Duodenal mucosa (tissue), 2 donors: Measurements from ENCODE around the gene USP49.
"Not testable (repeated sequence)": the region's sequence is repeated elsewhere in the genome, so short reads cannot be mapped to it uniquely, and the experiment has no call there.

Experiments used
- H3K27ac ChIP-seq: one replicate; pipeline ENCODE4 v1.7.0; 2013; ENCODE audit warnings: low read depth, low read length
- H3K27me3 ChIP-seq, 2 donors: one replicate each; pipeline ENCODE4 v1.7.0; 2013; ENCODE audit warnings: low read length in 2 of 2, control low read depth in 1 of 2; ENCODE audit not compliant: insufficient read depth in 2 of 2, control insufficient read depth in 1 of 2
- H3K36me3 ChIP-seq, 2 donors: one replicate each; pipeline ENCODE4 v1.7.0; 2013; ENCODE audit warnings: low read length in 2 of 2, control low read depth in 1 of 2; ENCODE audit not compliant: insufficient read depth in 2 of 2, control insufficient read depth in 1 of 2
- H3K4me1 ChIP-seq, 2 donors: one replicate each; pipeline ENCODE4 v1.7.0; 2013; ENCODE audit warnings: low read length in 2 of 2, control low read depth in 1 of 2; ENCODE audit not compliant: insufficient read depth in 2 of 2, control insufficient read depth in 1 of 2
- H3K4me3 ChIP-seq, 2 donors: one replicate each; pipeline ENCODE4 v1.7.0; 2013; ENCODE audit warnings: low read length in 2 of 2, low read depth in 1 of 2
- H3K9ac ChIP-seq, 2 donors: one replicate each; pipeline ENCODE4 v1.7.0; 2013; ENCODE audit warnings: low read length in 2 of 2, low read depth in 1 of 2
- H3K9me3 ChIP-seq, 2 donors: one replicate each; pipeline ENCODE4 v1.7.0; 2013; ENCODE audit warnings: low read length in 2 of 2, control low read depth in 1 of 2; ENCODE audit not compliant: control insufficient read depth in 1 of 2

The USP49 gene

GRCh38 chr6:41774841-41775240, 120.3 kb downstream of the USP49 start:
- peaks cover 25 to 40% of the 10 kb centered on the region in 2 donors for H3K36me3 ChIP-seq
- H3K27me3 ChIP-seq, result no peaks in the 10 kb centered on the region
- peaks cover 10 to 12% of the 10 kb centered on the region in 2 donors for H3K4me1 ChIP-seq
- H3K4me3 ChIP-seq, result no peak overlapping the region
- H3K27ac ChIP-seq, result no peak overlapping the region
- no peak overlapping the region for H3K9ac ChIP-seq
- H3K9me3 ChIP-seq, result no peaks in the 10 kb centered on the region

- Histone ChIP-seq H3K27me3 (no peaks in the 10 kb centered on the region), H3K36me3 (peaks cover 19 to 40% of the 10 kb centered on the region in 2 donors), H3K27ac (no peak overlapping the region), H3K9ac (no peak overlapping the region), H3K4me1 (peaks cover 4 to 10% of the 10 kb centered on the region in 2 donors), H3K4me3 (no peak overlapping the region), H3K9me3 (no peaks in the 10 kb centered on the region)
These were observed 123.9 kb downstream of the USP49 start for GRCh38 chr6:41771058-41771983.

GRCh38 chr6:41770381-41771057, 124.7 kb downstream of the USP49 start:
- no peak overlapping the region for H3K27ac ChIP-seq
- H3K36me3 ChIP-seq, result peaks cover 17 to 40% of the 10 kb centered on the region in 2 donors
- no peaks in the 10 kb centered on the region for H3K27me3 ChIP-seq
- H3K4me3 ChIP-seq, result no peak overlapping the region
- H3K9me3 ChIP-seq, result no peaks in the 10 kb centered on the region
- peaks cover 4 to 6% of the 10 kb centered on the region in 2 donors for H3K4me1 ChIP-seq
- no peak overlapping the region for H3K9ac ChIP-seq

DNA sequence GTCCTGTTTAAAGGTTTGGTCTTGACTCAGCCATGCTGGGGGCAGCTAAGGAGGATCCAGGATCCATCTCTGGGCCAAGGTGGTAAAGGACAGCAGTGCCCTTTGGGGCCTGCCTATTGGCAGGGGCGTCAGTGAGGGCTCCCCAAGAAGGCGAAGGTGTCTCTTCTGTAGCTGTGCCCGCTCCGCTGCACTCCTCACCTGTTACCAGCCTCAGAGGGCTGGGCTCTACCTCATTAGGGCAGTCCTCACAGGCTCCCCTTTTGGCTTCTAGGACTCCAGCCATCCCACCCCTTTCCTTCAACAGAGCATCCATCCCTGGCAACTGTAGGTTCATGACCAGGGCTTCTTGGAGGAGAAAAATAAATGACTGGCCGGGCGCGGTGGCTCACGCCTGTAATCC, 125.8 kb downstream of the USP49 start:
- Histone ChIP-seq H3K27ac (no peak overlapping the region), H3K9me3 (no peaks in the 10 kb centered on the region), H3K4me3 (no peak overlapping the region), H3K27me3 (no peaks in the 10 kb centered on the region), H3K36me3 (peaks cover 7 to 30% of the 10 kb centered on the region in 2 donors), H3K4me1 (peaks cover 4 to 5% of the 10 kb centered on the region in 2 donors), H3K9ac (no peak overlapping the region)

- Histone ChIP-seq H3K9me3 (no peaks in the 10 kb centered on the region), H3K27me3 (no peaks in the 10 kb centered on the region), H3K4me1 (peaks cover 4 to 5% of the 10 kb centered on the region in 2 donors), H3K9ac (no peak overlapping the region), H3K4me3 (no peak overlapping the region), H3K36me3 (peaks cover 6 to 26% of the 10 kb centered on the region in 2 donors), H3K27ac (no peak overlapping the region)
These were observed 126.4 kb downstream of the USP49 start for GRCh38 chr6:41768545-41769308.

DNA sequence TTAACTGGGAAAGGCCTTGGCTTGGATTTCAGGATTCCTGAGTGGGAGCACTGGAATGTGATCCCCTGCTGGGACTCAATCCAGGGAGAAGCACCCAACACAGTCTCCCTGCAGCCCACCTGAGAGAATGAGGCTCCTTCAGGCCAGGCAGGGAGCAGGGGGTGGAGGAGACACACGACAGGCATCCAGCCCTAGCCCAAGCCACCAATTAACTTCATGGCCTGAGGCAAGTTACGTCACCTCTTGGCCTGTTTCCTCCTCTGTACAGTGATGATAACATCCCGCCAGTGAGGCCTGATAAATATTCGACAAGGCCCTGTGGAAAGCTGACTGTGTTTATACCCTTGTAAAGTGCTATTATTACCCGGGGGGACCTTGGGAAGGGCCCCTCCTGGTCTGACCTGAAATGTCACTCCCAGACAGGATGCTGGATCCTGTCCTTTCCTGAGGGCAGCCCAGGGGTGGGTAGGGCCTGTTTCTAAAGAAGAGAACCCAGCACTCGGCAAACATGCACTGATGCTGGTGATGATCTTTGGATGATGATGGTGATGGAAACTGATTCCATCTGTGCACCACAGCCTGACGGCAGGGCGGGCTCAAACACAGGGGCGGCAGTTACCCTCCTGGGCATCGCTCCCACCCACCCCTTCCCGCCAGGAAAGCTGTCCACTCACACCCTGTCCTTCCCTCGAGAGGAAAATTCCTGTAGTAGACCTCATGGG, 127.9 kb downstream of the USP49 start:
- Histone ChIP-seq H3K27ac (no peak overlapping the region), H3K9me3 (no peaks in the 10 kb centered on the region), H3K27me3 (no peaks in the 10 kb centered on the region), H3K4me1 (peaks cover 4 to 5% of the 10 kb centered on the region in 2 donors), H3K9ac (no peak overlapping the region), H3K4me3 (no peak overlapping the region), H3K36me3 (peaks cover 0 to 19% of the 10 kb centered on the region in 2 donors)

DNA sequence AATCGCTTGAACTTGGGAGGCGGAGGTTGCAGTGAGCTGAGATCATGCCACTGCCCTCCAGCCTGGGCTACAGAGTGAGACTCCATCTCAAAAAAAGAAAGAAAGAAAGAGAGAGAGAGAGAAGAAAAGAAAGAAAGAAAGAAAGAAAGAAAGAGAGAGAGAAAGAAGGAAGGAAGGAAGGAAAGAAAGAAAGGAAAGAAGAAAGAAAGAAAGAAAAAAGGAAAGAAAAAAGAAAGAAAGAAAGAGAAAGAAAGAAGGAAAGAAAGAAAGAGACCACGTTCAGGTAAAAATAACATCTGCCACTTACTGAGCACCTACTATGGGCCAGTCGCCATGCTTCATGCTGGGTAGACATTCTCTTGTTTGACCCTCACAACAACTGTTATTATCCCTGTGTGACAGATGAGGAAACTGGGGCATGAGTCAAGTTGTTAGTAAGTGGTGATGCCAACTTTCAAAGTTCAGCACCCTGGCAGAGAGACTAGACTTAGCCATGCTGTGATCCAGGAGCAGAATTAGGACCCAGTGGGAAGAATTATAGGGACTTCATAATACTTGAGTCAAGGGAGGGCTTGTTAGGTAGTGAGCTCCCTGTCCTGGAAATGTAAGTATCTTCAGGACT, 129.0 kb downstream of the USP49 start:
- H3K36me3 ChIP-seq, H3K9me3 ChIP-seq, H3K4me1 ChIP-seq, H3K4me3 ChIP-seq, H3K9ac ChIP-seq, H3K27ac ChIP-seq, H3K27me3 ChIP-seq: not testable (repeated sequence)

- H3K9ac ChIP-seq, result no peak overlapping the region
- H3K4me3 ChIP-seq, result no peak overlapping the region
- H3K27me3 ChIP-seq, result no peaks in the 10 kb centered on the region
- H3K9me3 ChIP-seq, result no peaks in the 10 kb centered on the region
- no peaks in the 10 kb centered on the region for H3K36me3 ChIP-seq
- no peak overlapping the region for H3K27ac ChIP-seq
- peaks cover 4 to 5% of the 10 kb centered on the region in 2 donors for H3K4me1 ChIP-seq
These were observed 131.7 kb downstream of the USP49 start for GRCh38 chr6:41763470-41763869.

DNA sequence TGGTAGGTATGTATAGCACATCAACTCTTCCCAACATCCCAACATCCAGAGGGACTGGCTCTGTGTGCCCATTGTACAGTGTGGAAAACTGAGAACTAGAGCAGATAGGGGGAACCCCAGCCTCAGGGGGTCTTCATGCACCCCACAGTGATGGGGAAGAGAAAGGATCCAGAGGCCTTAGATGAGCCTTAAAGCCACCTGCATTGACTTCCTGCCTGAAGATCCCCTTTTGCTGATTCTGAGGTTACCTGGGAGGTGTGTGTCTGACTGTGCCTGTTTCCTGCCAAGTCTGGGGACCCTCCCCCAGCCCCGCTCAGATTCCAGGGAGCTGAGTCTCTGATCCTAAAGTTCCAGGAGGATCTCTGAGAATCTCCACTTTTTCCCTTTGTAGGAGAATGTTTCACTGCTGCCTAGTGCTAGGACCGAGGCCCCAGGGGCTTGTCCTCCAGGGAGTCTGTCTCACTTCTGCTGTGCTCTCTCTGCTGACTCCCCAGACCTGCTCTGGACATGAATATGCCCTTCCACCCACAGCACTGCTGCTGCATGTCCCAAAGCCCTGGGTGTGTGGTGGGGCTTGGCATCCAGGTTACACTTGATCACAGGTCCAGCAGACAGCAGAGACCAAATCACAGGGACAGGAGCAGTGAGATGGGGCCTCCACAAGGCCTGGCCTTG, 135.1 kb downstream of the USP49 start:
- H3K9me3 ChIP-seq, result no peaks in the 10 kb centered on the region
- H3K27ac ChIP-seq, result no peak overlapping the region
- H3K27me3 ChIP-seq, result no peaks in the 10 kb centered on the region
- no peak overlapping the region for H3K4me3 ChIP-seq
- no peak overlapping the region for H3K9ac ChIP-seq
- H3K4me1 ChIP-seq, result no peaks in the 10 kb centered on the region
- no peaks in the 10 kb centered on the region for H3K36me3 ChIP-seq
